Measurements from ENCODE around the gene GP9.

GP9 gene

GRCh38 chr3:129020691-129021090 lies 39.9 kb upstream of the GP9 start:
- H3K27ac ChIP-seq (ENCODE audit: low read depth, low read length), result no peak overlapping the region
- peaks cover 14% of the 10 kb centered on the region for H3K4me1 ChIP-seq (ENCODE audit: insufficient read depth, low read length)
- no peak overlapping the region for H3K9ac ChIP-seq (ENCODE audit: low read length)
- H3K27me3 ChIP-seq (ENCODE audit: control insufficient read depth in 1 of 2, insufficient read depth in 2 of 2, low read length in 2 of 2), result no peaks in the 10 kb centered on the region
- H3K36me3 ChIP-seq (ENCODE audit: insufficient read depth, low read length), result no peaks in the 10 kb centered on the region
- no peaks in the 10 kb centered on the region for H3K9me3 ChIP-seq (ENCODE audit: low read length)
- H3K4me3 ChIP-seq (ENCODE audit: low read depth in 1 of 2, low read length in 2 of 2), result no peak overlapping the region

- H3K27ac ChIP-seq (ENCODE audit: low read depth, low read length), result no peak overlapping the region
- H3K27me3 ChIP-seq (ENCODE audit: control insufficient read depth in 1 of 2, insufficient read depth in 2 of 2, low read length in 2 of 2), result no peaks in the 10 kb centered on the region
- no peaks in the 10 kb centered on the region for H3K9me3 ChIP-seq (ENCODE audit: low read length)
- no peak overlapping the region for H3K9ac ChIP-seq (ENCODE audit: low read length)
- no peak overlapping the region for H3K4me3 ChIP-seq (ENCODE audit: low read depth in 1 of 2, low read length in 2 of 2)
- H3K36me3 ChIP-seq (ENCODE audit: insufficient read depth, low read length), result no peaks in the 10 kb centered on the region
- H3K4me1 ChIP-seq (ENCODE audit: insufficient read depth, low read length), result peaks cover 17% of the 10 kb centered on the region
Observed at GRCh38 chr3:129021140-129021551, 39.4 kb upstream of the GP9 start.

GRCh38 chr3:129022114-129023007 lies 38.2 kb upstream of the GP9 start:
- H3K36me3 ChIP-seq (ENCODE audit: insufficient read depth, low read length), result no peaks in the 10 kb centered on the region
- no peak overlapping the region for H3K4me3 ChIP-seq (ENCODE audit: low read depth in 1 of 2, low read length in 2 of 2)
- no peaks in the 10 kb centered on the region for H3K27me3 ChIP-seq (ENCODE audit: control insufficient read depth in 1 of 2, insufficient read depth in 2 of 2, low read length in 2 of 2)
- peaks cover 27% of the 10 kb centered on the region for H3K4me1 ChIP-seq (ENCODE audit: insufficient read depth, low read length)
- H3K27ac ChIP-seq (ENCODE audit: low read depth, low read length), result no peak overlapping the region
- H3K9ac ChIP-seq (ENCODE audit: low read length), result no peak overlapping the region
- H3K9me3 ChIP-seq (ENCODE audit: low read length), result no peaks in the 10 kb centered on the region

- Histone ChIP-seq H3K4me1 (ENCODE audit: insufficient read depth, low read length) (peaks cover 25% of the 10 kb centered on the region), H3K27me3 (ENCODE audit: control insufficient read depth in 1 of 2, insufficient read depth in 2 of 2, low read length in 2 of 2) (no peaks in the 10 kb centered on the region), H3K36me3 (ENCODE audit: insufficient read depth, low read length) (no peaks in the 10 kb centered on the region), H3K4me3 (ENCODE audit: low read depth in 1 of 2, low read length in 2 of 2) (no peak overlapping the region), H3K9me3 (ENCODE audit: low read length) (no peaks in the 10 kb centered on the region), H3K9ac (ENCODE audit: low read length) (no peak overlapping the region), H3K27ac (ENCODE audit: low read depth, low read length) (no peak overlapping the region)
Observed at GRCh38 chr3:129023008-129023358, 37.6 kb upstream of the GP9 start.

- H3K4me1 ChIP-seq (ENCODE audit: insufficient read depth, low read length), result peaks cover 25% of the 10 kb centered on the region
- no peak overlapping the region for H3K27ac ChIP-seq (ENCODE audit: low read depth, low read length)
- no peaks in the 10 kb centered on the region for H3K9me3 ChIP-seq (ENCODE audit: low read length)
- H3K9ac ChIP-seq (ENCODE audit: low read length), result no peak overlapping the region
- H3K27me3 ChIP-seq (ENCODE audit: control insufficient read depth in 1 of 2, insufficient read depth in 2 of 2, low read length in 2 of 2), result no peaks in the 10 kb centered on the region
- H3K36me3 ChIP-seq (ENCODE audit: insufficient read depth, low read length), result no peaks in the 10 kb centered on the region
- H3K4me3 ChIP-seq (ENCODE audit: low read depth in 1 of 2, low read length in 2 of 2), result no peak overlapping the region
Observed at GRCh38 chr3:129023909-129024308, 36.7 kb upstream of the GP9 start.

DNA sequence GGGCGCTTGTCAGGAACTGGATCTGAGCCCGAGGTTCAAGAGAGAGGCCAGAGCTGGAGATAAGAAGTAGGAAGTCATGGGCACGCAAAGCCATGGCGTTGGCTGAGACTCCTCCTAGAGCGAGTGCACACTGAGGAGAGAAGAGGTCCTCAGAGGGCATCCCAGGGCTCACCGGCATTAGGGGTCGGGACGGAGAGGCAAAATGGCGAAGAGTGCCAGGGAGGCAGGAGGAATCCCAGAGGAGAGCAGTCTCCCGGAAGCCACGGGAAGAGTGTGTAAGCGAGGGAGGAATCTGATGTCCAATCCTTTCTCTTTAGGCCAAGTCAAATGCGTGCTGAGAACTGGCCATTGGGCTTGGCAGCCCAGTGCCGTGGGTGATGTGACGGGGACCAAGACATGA lies 35.5 kb upstream of the GP9 start:
- no peaks in the 10 kb centered on the region for H3K36me3 ChIP-seq (ENCODE audit: insufficient read depth, low read length)
- no peaks in the 10 kb centered on the region for H3K9me3 ChIP-seq (ENCODE audit: low read length)
- H3K27me3 ChIP-seq (ENCODE audit: control insufficient read depth in 1 of 2, insufficient read depth in 2 of 2, low read length in 2 of 2), result no peaks in the 10 kb centered on the region
- H3K9ac ChIP-seq (ENCODE audit: low read length), result no peak overlapping the region
- H3K27ac ChIP-seq (ENCODE audit: low read depth, low read length), result no peak overlapping the region
- H3K4me1 ChIP-seq (ENCODE audit: insufficient read depth, low read length), result peaks cover 25% of the 10 kb centered on the region
- H3K4me3 ChIP-seq (ENCODE audit: low read depth in 1 of 2, low read length in 2 of 2), result no peak overlapping the region

GRCh38 chr3:129025691-129026435 lies 34.7 kb upstream of the GP9 start:
- H3K27me3 ChIP-seq (ENCODE audit: control insufficient read depth in 1 of 2, insufficient read depth in 2 of 2, low read length in 2 of 2), result no peaks in the 10 kb centered on the region
- H3K4me1 ChIP-seq (ENCODE audit: insufficient read depth, low read length), result peaks cover 25% of the 10 kb centered on the region
- H3K36me3 ChIP-seq (ENCODE audit: insufficient read depth, low read length), result no peaks in the 10 kb centered on the region
- H3K27ac ChIP-seq (ENCODE audit: low read depth, low read length), result peak overlapping the region; percentile 4
- H3K9ac ChIP-seq (ENCODE audit: low read length), result no peak overlapping the region
- H3K4me3 ChIP-seq (ENCODE audit: low read depth in 1 of 2, low read length in 2 of 2), result no peak overlapping the region
- no peaks in the 10 kb centered on the region for H3K9me3 ChIP-seq (ENCODE audit: low read length)

DNA sequence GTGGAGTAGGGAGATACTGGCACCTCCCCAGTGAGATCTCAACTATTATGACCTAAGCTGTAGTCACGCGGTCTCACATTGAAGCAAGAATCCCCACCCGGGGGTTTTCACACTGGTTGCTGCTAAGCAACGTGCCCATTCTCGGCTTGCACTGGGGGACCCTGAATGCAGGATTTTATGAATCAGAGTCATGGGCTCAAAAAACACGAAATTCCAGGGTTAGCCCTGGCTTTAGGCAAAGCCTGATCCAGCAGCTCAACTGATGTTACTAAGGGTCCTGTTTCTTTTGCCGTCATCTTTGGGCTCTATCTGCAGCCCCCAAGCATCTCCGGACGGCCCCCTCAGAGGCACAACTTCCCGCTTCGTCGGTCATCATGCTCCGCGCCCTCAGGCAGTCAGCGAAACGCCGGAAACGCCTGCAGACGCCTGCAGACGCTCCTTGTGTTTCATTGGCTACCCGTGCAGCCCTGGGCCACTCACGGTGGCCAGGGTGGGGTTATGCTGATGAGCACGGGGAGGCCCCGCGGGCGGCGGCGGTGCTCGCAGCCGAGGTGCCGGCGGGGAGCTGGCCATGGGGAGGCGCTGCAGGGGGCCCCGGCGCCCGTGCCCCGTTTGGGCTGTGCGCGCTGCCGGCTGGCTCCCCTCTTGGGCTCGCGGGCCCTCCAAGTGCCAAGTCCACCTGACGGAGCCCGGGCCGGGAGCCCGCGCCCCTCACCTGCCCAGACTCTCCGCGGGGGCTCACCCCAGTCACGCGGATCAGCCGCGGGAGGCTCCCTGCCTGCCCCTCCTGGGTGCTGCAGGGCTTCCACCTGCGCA lies 33.6 kb upstream of the GP9 start:
- H3K27ac ChIP-seq (ENCODE audit: low read depth, low read length), result peak overlapping the region; percentile 4
- no peaks in the 10 kb centered on the region for H3K9me3 ChIP-seq (ENCODE audit: low read length)
- no peak overlapping the region for H3K9ac ChIP-seq (ENCODE audit: low read length)
- peak overlapping the region; percentile 33 to 44 for H3K4me3 ChIP-seq (ENCODE audit: low read depth in 1 of 2, low read length in 2 of 2)
- no peaks in the 10 kb centered on the region for H3K27me3 ChIP-seq (ENCODE audit: control insufficient read depth in 1 of 2, insufficient read depth in 2 of 2, low read length in 2 of 2)
- peaks cover 25% of the 10 kb centered on the region for H3K4me1 ChIP-seq (ENCODE audit: insufficient read depth, low read length)
- no peaks in the 10 kb centered on the region for H3K36me3 ChIP-seq (ENCODE audit: insufficient read depth, low read length)

DNA sequence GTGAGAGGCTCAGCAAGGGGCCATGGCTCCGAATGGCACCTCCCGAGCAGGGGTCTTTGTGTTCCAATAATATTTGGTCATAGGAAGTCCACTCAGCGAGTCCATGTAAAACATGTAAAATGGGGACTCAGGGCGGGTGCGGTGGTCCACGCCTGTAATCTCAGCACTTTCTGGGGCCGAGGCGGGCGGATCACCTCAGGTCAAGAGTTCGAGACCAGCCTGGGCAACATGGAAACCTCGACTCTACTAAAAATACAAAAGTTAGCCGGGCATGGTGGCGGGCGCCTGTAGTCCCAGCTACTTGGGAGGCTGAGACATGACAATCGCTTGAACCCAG lies 33.1 kb upstream of the GP9 start:
- H3K36me3 ChIP-seq (ENCODE audit: insufficient read depth, low read length), result no peaks in the 10 kb centered on the region
- H3K4me1 ChIP-seq (ENCODE audit: insufficient read depth, low read length), result peaks cover 25% of the 10 kb centered on the region
- no peak overlapping the region for H3K27ac ChIP-seq (ENCODE audit: low read depth, low read length)
- H3K4me3 ChIP-seq (ENCODE audit: low read depth in 1 of 2, low read length in 2 of 2), result peak overlapping the region; percentile 33 to 44
- H3K9me3 ChIP-seq (ENCODE audit: low read length), result no peaks in the 10 kb centered on the region
- no peaks in the 10 kb centered on the region for H3K27me3 ChIP-seq (ENCODE audit: control insufficient read depth in 1 of 2, insufficient read depth in 2 of 2, low read length in 2 of 2)
- no peak overlapping the region for H3K9ac ChIP-seq (ENCODE audit: low read length)

GRCh38 chr3:129028866-129029265 lies 31.7 kb upstream of the GP9 start:
- no peaks in the 10 kb centered on the region for H3K36me3 ChIP-seq (ENCODE audit: insufficient read depth, low read length)
- no peaks in the 10 kb centered on the region for H3K27me3 ChIP-seq (ENCODE audit: control insufficient read depth in 1 of 2, insufficient read depth in 2 of 2, low read length in 2 of 2)
- H3K9ac ChIP-seq (ENCODE audit: low read length), result no peak overlapping the region
- H3K4me3 ChIP-seq (ENCODE audit: low read depth in 1 of 2, low read length in 2 of 2), result no peak overlapping the region
- H3K27ac ChIP-seq (ENCODE audit: low read depth, low read length), result no peak overlapping the region
- no peaks in the 10 kb centered on the region for H3K9me3 ChIP-seq (ENCODE audit: low read length)
- peaks cover 25% of the 10 kb centered on the region for H3K4me1 ChIP-seq (ENCODE audit: insufficient read depth, low read length)

DNA sequence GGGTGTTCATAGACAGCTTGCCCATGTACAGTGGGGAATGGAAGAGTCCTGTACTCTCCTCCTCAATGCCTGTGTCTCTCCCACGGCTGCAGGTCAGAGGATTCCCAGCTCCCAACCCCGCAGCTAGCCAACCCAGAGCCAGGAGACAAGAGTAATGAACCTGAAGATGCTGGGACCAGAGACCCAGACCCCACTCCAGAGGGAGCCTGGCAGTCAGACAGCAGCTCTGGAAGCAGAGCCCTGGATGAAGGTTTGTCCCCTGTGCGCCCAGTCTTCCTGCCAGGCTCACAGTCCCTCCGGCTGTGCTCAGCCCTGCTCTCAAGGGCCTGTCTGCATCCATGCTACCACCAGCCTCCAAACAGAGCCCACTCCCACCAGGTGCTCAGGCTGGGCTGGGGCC lies 30.0 kb upstream of the GP9 start:
- H3K27ac ChIP-seq (ENCODE audit: low read depth, low read length), result no peak overlapping the region
- peaks cover 18% of the 10 kb centered on the region for H3K4me1 ChIP-seq (ENCODE audit: insufficient read depth, low read length)
- H3K36me3 ChIP-seq (ENCODE audit: insufficient read depth, low read length), result no peaks in the 10 kb centered on the region
- H3K4me3 ChIP-seq (ENCODE audit: low read depth in 1 of 2, low read length in 2 of 2), result no peak overlapping the region
- H3K9me3 ChIP-seq (ENCODE audit: low read length), result no peaks in the 10 kb centered on the region
- no peaks in the 10 kb centered on the region for H3K27me3 ChIP-seq (ENCODE audit: control insufficient read depth in 1 of 2, insufficient read depth in 2 of 2, low read length in 2 of 2)
- no peak overlapping the region for H3K9ac ChIP-seq (ENCODE audit: low read length)

All from muscle layer of colon (tissue), 2 donors.